ENCODE data around the gene ZFYVE28. TPM values are rescaled to one million over a fixed set of nuclear protein-coding genes. Genes with fewer than 3 reads are reported as not detected.
A peak's percentile ranks its signal among the peaks of the same experiment; 100 is the strongest.

ZFYVE28 gene
- total and polyA plus RNA-seq, 11 donors, result 2.6 to 11.9 (median 5.5) TPM

- peak; percentile 94 to 95 (median 95) for ATAC-seq
- H3K4me1 ChIP-seq, result peaks cover 24 to 82% (median 62%) of the 10 kb centered on the region in 12 donors
- peak overlapping the region; percentile 94 to 100 (median 98) for H3K27ac ChIP-seq
- peaks cover 0 to 17% (median 2%) of the 10 kb centered on the region in 9 donors for H3K36me3 ChIP-seq
- intact Hi-C loops (cut with DNase I), result loop anchor here in 6 of 10 donors (5.0 to 10.0 kb wide), 6 partner anchors 150 to 492 kb away; partner anchors contain the start of genes CFAP99 (in 4 of the 6), ZFYVE28 (in 4 of the 6), FAM193A (in 1 of the 6) and TNIP2 (in 1 of the 6)
- H3K4me3 ChIP-seq, result peak overlapping the region; percentile 12 to 96 (median 86)
- peak; percentile 99 to 100 (median 100) for DNase-seq
- 0 to 1% (median 1%) methylated on average over 46 to 98 of the region's 98 CpGs for WGBS, 4 donors
- H3K27me3 ChIP-seq, result no peaks in the 10 kb centered on the region
- no peaks in the 10 kb centered on the region for H3K9me3 ChIP-seq
- TF ChIP-seq, protein P1, sequence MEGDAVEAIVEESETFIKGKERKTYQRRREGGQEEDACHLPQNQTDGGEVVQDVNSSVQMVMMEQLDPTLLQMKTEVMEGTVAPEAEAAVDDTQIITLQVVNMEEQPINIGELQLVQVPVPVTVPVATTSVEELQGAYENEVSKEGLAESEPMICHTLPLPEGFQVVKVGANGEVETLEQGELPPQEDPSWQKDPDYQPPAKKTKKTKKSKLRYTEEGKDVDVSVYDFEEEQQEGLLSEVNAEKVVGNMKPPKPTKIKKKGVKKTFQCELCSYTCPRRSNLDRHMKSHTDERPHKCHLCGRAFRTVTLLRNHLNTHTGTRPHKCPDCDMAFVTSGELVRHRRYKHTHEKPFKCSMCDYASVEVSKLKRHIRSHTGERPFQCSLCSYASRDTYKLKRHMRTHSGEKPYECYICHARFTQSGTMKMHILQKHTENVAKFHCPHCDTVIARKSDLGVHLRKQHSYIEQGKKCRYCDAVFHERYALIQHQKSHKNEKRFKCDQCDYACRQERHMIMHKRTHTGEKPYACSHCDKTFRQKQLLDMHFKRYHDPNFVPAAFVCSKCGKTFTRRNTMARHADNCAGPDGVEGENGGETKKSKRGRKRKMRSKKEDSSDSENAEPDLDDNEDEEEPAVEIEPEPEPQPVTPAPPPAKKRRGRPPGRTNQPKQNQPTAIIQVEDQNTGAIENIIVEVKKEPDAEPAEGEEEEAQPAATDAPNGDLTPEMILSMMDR (IDR thresholded peaks at IDR 0.05), result no peak
- TF ChIP-seq POLR2A (IDR thresholded peaks at IDR 0.05), result peak; percentile 90 to 99
Measured at GRCh38 chr4:2262145-2262943, 156.1 kb downstream of the ZFYVE28 start.

DNA sequence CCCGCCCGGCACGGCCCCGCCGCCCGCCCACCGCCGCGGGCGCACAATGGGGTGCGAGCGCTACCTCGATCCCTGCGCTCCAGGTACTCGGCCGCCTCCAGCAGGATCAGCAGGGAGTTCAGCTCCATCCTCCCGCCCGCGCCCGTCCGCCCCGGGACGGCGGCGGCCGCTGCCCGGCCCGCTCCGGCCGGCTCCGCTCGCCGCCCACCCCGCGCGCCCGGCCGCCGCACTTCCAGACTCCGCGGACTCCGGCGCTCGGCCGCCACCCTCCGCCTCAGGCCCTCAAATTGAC lies 156.6 kb downstream of the ZFYVE28 start, which contains the start of gene MXD4:
Gene MXD4 (minus strand): TSS at position 257 of the 292 bp plus-strand sequence. CDS start 129 bp downstream, at position 128.
- intact Hi-C loops (cut with DNase I), result loop anchor here in 7 of 10 donors (2.0 to 10.0 kb wide), 7 partner anchors 19 to 493 kb away; partner anchors contain the start of genes CFAP99 (in 4 of the 7), ZFYVE28 (in 4 of the 7), FAM193A (in 1 of the 7) and HAUS3 (in 1 of the 7)
- DNase-seq, result no peak
- H3K27ac ChIP-seq, result peak within 1 kb of the TSS; percentile 94 to 100 (median 98)

GRCh38 chr4:2261110-2261852 lies 157.2 kb downstream of the ZFYVE28 start:
- WGBS, 4 donors, result 0 to 2% (median 1%) methylated on average over 16 to 91 of the region's 91 CpGs

More for the DNA sequence above, 156.6 kb downstream of the ZFYVE28 start, which contains the start of gene MXD4:
- TF ChIP-seq, protein P1 (IDR thresholded peaks at IDR 0.05), result no peak
- peak in 1 of 2 donors; percentile 26 for TF ChIP-seq POLR2A (IDR thresholded peaks at IDR 0.05)
- no peak for ATAC-seq
- WGBS, 4 donors, result 0 to 1% (median 0%) methylated on average over 3 to 46 of the region's 46 CpGs
- Histone ChIP-seq H3K9me3 (no peaks in the 10 kb centered on the region), H3K36me3 (peaks cover 0 to 22% (median 2%) of the 10 kb centered on the region in 9 donors), H3K4me3 (peak within 1 kb of the TSS; percentile 70 to 100 (median 90)), H3K27me3 (no peaks in the 10 kb centered on the region), H3K4me1 (peaks cover 27 to 82% (median 66%) of the 10 kb centered on the region in 12 donors)

More at GRCh38 chr4:2261110-2261852, 157.2 kb downstream of the ZFYVE28 start:
- peak overlapping the region; percentile 70 to 100 (median 90) for H3K4me3 ChIP-seq
- ATAC-seq (peak in 1 of 4 donors; percentile 19), DNase-seq (peak; percentile 51 to 81 (median 57))
- H3K27me3 ChIP-seq, result no peaks in the 10 kb centered on the region
- H3K36me3 ChIP-seq, result peaks cover 0 to 25% (median 2%) of the 10 kb centered on the region in 9 donors
- TF ChIP-seq, protein P1 (IDR thresholded peaks at IDR 0.05), result no peak
- TF ChIP-seq POLR2A (IDR thresholded peaks at IDR 0.05), result no peak
- no peaks in the 10 kb centered on the region for H3K9me3 ChIP-seq
- intact Hi-C loops (cut with DNase I), result loop anchor here in 7 of 10 donors (2.0 to 10.0 kb wide), 7 partner anchors 18 to 494 kb away; partner anchors contain the start of genes CFAP99 (in 4 of the 7), ZFYVE28 (in 4 of the 7), FAM193A (in 1 of the 7) and HAUS3 (in 1 of the 7)
- H3K4me1 ChIP-seq, result peaks cover 27 to 82% (median 66%) of the 10 kb centered on the region in 12 donors
- peak overlapping the region; percentile 86 to 97 (median 91) for H3K27ac ChIP-seq
